Activated CD4-positive, alpha-beta T cell treated with anti-CD3 and anti-CD28 coated beads for 36 hours (primary cell): ENCODE results near the gene NFIX. TPM values are rescaled to one million over a fixed set of nuclear protein-coding genes. Genes with fewer than 3 reads are reported as not detected.

Experiments used
- ATAC-seq: fragments of 200-7000 bp; cut with Tn5 transposase; one replicate; pipeline ENCODE4 v1.10.0; 2021; ENCODE audit warnings: mild to moderate bottlenecking, moderate library complexity
- CTCF ChIA-PET: fragments of 350-600 bp; sonication (Branson Sonifier 250); formaldehyde crosslinking; loops from one replicate; lab custom pipeline; 2021; ENCODE audit warnings: antibody characterized with exemption; lab: Charles Lee
- POLR2A ChIA-PET: fragments of 350-600 bp; sonication (Branson Sonifier 250); formaldehyde crosslinking; loops from one replicate; lab custom pipeline; 2021; ENCODE audit warnings: antibody characterized with exemption, inconsistent platforms; lab: Charles Lee
- DNase-seq: peaks from one replicate; pipeline ENCODE4 v3.0.0-alpha.2; 2020
- H3K27ac Mint-ChIP-seq: one replicate; pipeline ENCODE4 v1.8.0; 2021; ENCODE audit warnings: mixed read lengths
- H3K27me3 Mint-ChIP-seq: one replicate; pipeline ENCODE4 v1.8.0; 2021; ENCODE audit warnings: mixed read lengths
- H3K36me3 Mint-ChIP-seq: one replicate; pipeline ENCODE4 v1.8.0; 2021; ENCODE audit warnings: low read depth, mixed read lengths
- H3K4me1 Mint-ChIP-seq: one replicate; pipeline ENCODE4 v1.8.0; 2021; ENCODE audit warnings: mixed read lengths
- H3K4me3 Mint-ChIP-seq: one replicate; pipeline ENCODE4 v1.8.0; 2021; ENCODE audit warnings: mild to moderate bottlenecking, moderate library complexity, mixed read lengths
- H3K9me3 Mint-ChIP-seq: one replicate; pipeline ENCODE4 v1.8.0; 2021; ENCODE audit warnings: low read depth, mixed read lengths
- intact Hi-C, 2 experiments: fragments of 100-400 bp; cut with DNase I in 1 of 2; cut with micrococcal nuclease in 1 of 2; formaldehyde crosslinking; loops; one replicate each; pipeline versions ENCODE4 v1.14.2 to v1.15.1; 2022 to 2024; cut with DNase I, micrococcal nuclease
- total RNA-seq, 2 experiments: library from RNA; stranded (reverse); gene quantifications; one replicate each; pipeline ENCODE4 v1.2.3, GENCODE V29; 2021

NFIX gene
- total RNA-seq, 2 experiments from 2014 or later, result 4.3 to 4.8 TPM

DNA sequence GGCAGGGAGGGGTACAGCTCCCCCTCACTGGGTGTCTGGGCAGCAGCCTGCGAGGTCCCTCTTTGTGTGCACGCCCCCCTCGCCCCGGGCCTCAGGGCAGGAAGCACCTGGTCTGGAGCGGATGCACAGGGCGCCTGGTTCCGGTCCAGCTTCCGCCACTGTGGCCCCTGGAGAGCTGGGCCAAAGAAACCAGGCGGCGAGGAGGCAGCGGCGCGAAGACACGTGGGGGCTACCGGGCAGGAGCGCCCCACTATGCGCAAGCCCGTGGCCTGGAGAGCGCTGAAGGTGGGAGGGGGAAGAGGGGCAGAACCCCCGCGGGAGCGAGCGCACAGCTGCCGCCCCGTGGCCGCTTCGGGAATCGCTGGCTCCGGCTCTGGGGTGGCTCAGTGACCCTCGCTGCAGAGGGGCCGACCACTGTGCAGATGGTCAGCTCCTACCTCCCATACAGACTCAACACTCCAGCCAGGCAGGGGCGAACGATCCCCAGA is 109.1 kb downstream of the NFIX start:
- ChIA-PET CTCF (interaction anchor here (0.6 to 3.7 kb wide), 20 partner anchors 9 to 158 kb away, joined by 3 to 27 read pairs (median 5); partner anchors contain the start of gene NACC1), POLR2A (no interaction called here)
- Mint-ChIP-seq H3K27ac (peak overlapping the region; percentile 90), H3K9me3 (no peaks in the 10 kb centered on the region), H3K4me1 (peaks cover 34% of the 10 kb centered on the region), H3K27me3 (no peaks in the 10 kb centered on the region), H3K36me3 (peaks cover 14% of the 10 kb centered on the region), H3K4me3 (peak overlapping the region; percentile 78)
- peak; percentile 84 for DNase-seq
- intact Hi-C loops, result loop anchor here (1.0 to 5.0 kb wide), 5 partner anchors 12 to 158 kb away; partner anchors contain the start of genes IER2 (in 2 of the 2), STX10 (in 2 of the 2) and TRMT1 (in 1 of the 2)
- peak; percentile 48 for ATAC-seq

DNA sequence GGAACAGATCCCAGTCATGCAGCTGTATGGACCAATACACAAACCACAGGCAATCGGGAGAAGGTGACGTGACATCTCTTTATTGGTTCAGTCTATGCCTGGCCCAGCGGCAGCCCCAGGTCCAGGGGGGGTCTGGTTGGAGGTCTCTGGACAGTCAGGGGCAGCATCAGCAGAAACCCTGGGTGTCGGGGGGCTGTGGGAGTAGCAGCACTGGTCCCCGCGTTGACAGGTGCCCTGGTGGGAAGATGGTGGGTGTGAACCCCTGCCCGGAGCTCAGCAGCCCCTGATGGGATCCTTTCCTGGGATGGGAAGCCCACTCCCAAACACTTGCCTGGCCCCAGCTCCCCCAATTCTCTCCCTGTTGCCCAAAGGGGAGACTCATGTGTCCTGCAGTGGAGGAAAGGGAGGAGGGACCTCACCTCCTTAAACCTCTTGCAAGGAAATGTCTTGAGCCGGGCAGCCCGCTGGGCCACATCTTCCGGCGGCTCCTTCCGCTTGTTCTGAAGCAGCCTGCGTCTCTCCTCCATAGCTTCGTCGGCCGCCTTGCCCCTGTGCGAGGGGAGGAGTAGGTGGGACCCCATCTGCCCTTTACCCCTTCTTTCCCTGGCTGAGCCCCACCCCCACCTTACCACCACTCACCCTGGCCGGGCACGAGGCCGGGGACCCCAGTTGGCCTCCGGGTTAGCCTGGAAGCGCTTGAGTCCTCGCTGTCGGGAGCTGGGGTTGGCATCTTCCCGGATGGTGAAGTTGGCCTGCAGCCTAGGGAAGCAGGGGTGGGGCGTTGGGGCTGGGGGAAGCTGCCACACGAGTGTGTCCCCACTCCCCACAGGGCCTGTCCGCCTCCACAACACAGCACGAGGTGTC is 109.8 kb downstream of the NFIX start:
- Mint-ChIP-seq H3K4me1 (peaks cover 27% of the 10 kb centered on the region), H3K36me3 (peaks cover 15% of the 10 kb centered on the region), H3K4me3 (peak overlapping the region; percentile 78), H3K9me3 (no peaks in the 10 kb centered on the region), H3K27me3 (no peaks in the 10 kb centered on the region), H3K27ac (peak overlapping the region; percentile 90)
- ChIA-PET POLR2A (no interaction called here), CTCF (interaction anchor here (0.6 to 3.7 kb wide), 20 partner anchors 10 to 158 kb away, joined by 3 to 27 read pairs (median 5); partner anchors contain the start of gene NACC1)
- peak; percentile 23 for ATAC-seq
- intact Hi-C loops, result loop anchor here (1.0 to 5.0 kb wide), 5 partner anchors 11 to 157 kb away; partner anchors contain the start of genes IER2 (in 2 of the 2), STX10 (in 2 of the 2) and TRMT1 (in 1 of the 2)
- peak; percentile 50 for DNase-seq

DNA sequence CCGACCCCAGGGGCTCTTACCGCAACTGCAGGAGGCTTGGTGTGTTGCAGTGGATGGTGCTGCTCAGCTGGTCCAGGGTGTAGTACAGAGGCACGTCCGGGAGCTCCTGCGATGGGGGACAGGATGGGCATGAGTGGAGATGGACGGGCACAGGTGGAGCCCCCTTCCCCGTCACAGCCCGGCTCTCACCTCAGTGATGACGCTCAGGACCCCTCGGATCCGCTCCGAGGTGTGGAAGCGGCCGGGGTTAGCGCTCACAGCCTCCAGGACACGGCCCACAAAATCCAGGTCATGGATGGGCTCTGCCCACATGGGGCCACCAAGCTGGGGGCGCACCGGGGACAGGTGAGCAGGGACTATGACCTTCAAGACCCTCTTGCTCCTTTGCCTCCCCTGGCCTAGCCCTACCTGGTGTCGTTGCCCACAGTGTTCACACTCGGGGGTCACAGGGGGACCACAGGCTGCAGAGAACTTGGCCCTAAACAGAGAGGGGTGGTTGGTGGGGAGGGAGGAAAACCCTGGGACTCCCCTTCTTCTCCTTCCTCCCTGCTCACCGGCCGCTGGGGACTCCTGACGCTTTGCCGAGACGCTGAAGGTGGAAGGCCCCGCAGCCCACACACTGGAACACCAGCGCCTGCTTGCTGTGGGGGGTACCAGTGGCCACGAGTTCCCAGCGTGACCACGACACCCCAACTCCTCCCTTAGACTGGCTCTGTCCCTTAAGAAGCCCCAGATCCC is 114.3 kb downstream of the NFIX start:
- Mint-ChIP-seq H3K36me3 (peaks cover 22% of the 10 kb centered on the region), H3K4me1 (peaks cover 5% of the 10 kb centered on the region), H3K27ac (no peak overlapping the region), H3K27me3 (no peaks in the 10 kb centered on the region), H3K4me3 (no peak overlapping the region), H3K9me3 (no peaks in the 10 kb centered on the region)
- intact Hi-C loops, result no loop called here
- ATAC-seq, result no peak
- CTCF ChIA-PET, result no interaction called here
- POLR2A ChIA-PET, result no interaction called here
- no peak for DNase-seq

DNA sequence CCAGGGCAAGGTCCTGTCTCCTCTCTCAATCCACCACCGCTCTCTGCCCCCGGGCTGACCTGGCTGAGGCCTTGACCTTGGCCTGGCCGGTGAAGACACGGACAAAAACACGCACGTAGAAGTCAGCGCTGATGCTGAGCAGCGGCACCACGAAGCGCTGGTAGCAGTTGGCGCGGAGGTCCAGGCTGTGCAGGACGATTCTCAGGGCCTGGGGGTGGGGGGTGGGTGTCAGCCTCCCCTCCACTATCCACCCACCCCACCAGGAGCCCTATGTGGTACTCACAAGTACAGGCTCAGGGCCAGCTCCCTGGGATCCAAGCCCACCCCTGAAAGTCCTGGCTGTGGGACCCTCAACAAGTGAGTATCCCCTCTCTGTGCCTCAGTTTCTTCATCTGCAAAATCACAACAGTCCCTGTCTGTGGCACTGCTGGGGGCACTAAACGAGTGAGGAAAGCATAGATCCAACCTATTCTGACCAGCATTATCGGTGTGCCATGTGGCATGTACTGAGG is 114.9 kb downstream of the NFIX start:
- ChIA-PET CTCF (no interaction called here), POLR2A (no interaction called here)
- peaks cover 6% of the 10 kb centered on the region for H3K4me1 Mint-ChIP-seq
- no peaks in the 10 kb centered on the region for H3K27me3 Mint-ChIP-seq
- H3K9me3 Mint-ChIP-seq, result no peaks in the 10 kb centered on the region
- intact Hi-C loops, result no loop called here
- no peak for DNase-seq
- no peak overlapping the region for H3K27ac Mint-ChIP-seq
- peaks cover 26% of the 10 kb centered on the region for H3K36me3 Mint-ChIP-seq
- no peak for ATAC-seq
- H3K4me3 Mint-ChIP-seq, result no peak overlapping the region

DNA sequence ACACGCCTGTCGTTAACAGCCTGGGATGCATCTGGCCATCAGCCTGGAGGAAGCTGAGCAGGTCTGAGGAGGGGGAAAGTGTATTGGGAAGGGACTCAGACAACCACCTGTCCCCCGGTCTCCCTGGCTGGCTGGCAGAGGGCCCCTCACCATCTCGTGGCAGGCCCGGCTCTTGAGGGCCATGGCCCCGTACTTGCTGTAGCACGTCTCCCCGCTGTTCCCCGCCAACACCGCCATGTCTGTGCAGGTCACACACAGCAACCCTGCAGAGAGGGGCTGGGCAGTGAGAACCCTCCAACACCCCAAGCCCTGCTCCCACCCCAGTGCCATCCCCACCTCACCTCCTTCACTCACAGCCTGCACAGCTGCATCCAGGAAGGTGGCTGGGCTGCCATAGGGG is 117.3 kb downstream of the NFIX start:
- H3K27ac Mint-ChIP-seq, result no peak overlapping the region
- no peaks in the 10 kb centered on the region for H3K27me3 Mint-ChIP-seq
- H3K4me1 Mint-ChIP-seq, result peaks cover 12% of the 10 kb centered on the region
- DNase-seq, result no peak
- intact Hi-C loops, result no loop called here
- H3K36me3 Mint-ChIP-seq, result peaks cover 26% of the 10 kb centered on the region
- no peak overlapping the region for H3K4me3 Mint-ChIP-seq
- CTCF ChIA-PET, result interaction anchor here (2.6 kb wide), 1 partner anchor 147 kb away, joined by 8 read pairs; no protein-coding TSS in a partner anchor
- no peaks in the 10 kb centered on the region for H3K9me3 Mint-ChIP-seq
- no peak for ATAC-seq
- POLR2A ChIA-PET, result no interaction called here

DNA sequence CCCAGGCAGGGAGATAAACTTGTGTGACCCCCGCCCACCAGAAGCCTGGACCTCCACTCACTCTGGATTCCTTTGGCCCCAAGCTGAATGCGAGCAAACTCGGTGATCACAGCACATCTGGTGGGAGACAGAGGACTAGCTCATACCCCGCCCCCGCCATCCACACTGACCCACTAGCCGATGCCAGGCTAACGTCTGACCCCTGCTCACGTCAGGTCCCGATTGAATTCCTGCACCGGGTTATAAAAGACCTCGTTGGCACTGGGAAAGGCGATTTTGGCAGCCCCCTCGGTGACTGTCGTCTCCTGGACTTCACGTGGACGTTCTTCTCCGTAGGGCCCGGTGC is 120.6 kb downstream of the NFIX start:
- Mint-ChIP-seq H3K27me3 (no peaks in the 10 kb centered on the region), H3K36me3 (peaks cover 22% of the 10 kb centered on the region), H3K27ac (peak overlapping the region; percentile 95), H3K4me1 (peaks cover 30% of the 10 kb centered on the region), H3K9me3 (no peaks in the 10 kb centered on the region), H3K4me3 (peak overlapping the region; percentile 87)
- ATAC-seq, result no peak
- no peak for DNase-seq
- ChIA-PET CTCF (interaction anchor here (0.9 to 3.0 kb wide), 2 partner anchors 11 to 151 kb away, joined by 3 to 18 read pairs; no protein-coding TSS in a partner anchor), POLR2A (no interaction called here)
- intact Hi-C loops, result loop anchor here (1.0 to 5.0 kb wide), 6 partner anchors 12 to 504 kb away; partner anchors contain the start of genes JUNB (in 1 of the 2), ZNF490 (in 1 of the 2) and ZNF791 (in 1 of the 2)

DNA sequence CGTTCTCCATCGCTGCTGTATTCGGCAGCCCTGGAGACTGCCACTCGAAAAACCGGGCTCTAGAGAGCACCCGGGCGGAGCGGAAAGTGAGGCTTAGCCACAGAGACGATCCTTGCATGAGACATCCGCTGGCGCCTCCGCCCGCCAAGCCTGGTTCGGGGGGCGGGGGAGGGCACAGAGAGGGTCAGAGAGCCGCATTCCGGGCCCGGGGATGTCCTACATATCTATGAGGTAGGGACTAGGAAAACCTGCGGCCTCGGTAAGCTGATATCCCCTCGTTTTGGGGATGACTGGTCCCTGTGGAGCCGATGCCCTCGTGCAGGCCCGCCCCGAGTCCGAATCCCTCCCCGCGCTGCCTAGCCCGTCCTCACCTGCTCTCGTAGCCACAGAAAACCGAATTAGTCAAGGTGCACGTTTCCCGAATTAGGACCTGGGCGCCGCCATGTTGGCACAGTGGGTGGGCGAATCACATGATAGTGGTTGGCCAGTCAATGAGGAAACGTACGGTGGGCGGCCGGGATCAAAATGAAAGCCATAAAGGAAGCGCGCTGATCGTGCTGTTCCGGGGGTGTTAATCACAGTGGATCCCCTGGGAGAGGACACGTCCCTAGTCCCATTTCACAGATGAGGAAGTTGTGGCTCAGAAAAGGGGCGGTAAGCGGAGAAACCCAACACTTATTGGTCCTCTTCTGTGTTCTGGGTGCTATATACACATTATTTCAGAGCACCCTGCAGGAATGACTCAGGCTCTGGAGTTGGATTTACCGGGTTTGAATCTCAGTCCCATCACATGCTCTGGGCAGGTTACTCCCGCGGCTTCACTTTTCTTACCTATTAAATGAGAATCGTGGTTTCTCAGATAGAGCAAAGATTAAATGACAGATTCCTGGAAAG is 121.3 kb downstream of the NFIX start, which contains the start of gene TRMT1:
Gene TRMT1, minus strand, starts transcription at position 459 of the 894 bp plus-strand sequence. Its CDS starts 341 bp downstream, at position 118.
- Mint-ChIP-seq H3K27me3 (no peaks in the 10 kb centered on the region), H3K27ac (peak within 1 kb of the TSS; percentile 95), H3K4me3 (peak within 1 kb of the TSS; percentile 87), H3K36me3 (peaks cover 23% of the 10 kb centered on the region), H3K4me1 (peaks cover 36% of the 10 kb centered on the region), H3K9me3 (no peaks in the 10 kb centered on the region)
- POLR2A ChIA-PET, result no interaction called here
- DNase-seq (peak; percentile 96), ATAC-seq (peak; percentile 55)
- intact Hi-C loops, result loop anchor here (1.0 to 5.0 kb wide), 7 partner anchors 12 to 504 kb away; partner anchors contain the start of genes IER2 (in 1 of the 2), JUNB (in 1 of the 2), STX10 (in 1 of the 2) and ZNF490 (in 1 of the 2)
- CTCF ChIA-PET, result interaction anchor here (0.9 to 3.0 kb wide), 2 partner anchors 12 to 151 kb away, joined by 3 to 18 read pairs; no protein-coding TSS in a partner anchor

DNA sequence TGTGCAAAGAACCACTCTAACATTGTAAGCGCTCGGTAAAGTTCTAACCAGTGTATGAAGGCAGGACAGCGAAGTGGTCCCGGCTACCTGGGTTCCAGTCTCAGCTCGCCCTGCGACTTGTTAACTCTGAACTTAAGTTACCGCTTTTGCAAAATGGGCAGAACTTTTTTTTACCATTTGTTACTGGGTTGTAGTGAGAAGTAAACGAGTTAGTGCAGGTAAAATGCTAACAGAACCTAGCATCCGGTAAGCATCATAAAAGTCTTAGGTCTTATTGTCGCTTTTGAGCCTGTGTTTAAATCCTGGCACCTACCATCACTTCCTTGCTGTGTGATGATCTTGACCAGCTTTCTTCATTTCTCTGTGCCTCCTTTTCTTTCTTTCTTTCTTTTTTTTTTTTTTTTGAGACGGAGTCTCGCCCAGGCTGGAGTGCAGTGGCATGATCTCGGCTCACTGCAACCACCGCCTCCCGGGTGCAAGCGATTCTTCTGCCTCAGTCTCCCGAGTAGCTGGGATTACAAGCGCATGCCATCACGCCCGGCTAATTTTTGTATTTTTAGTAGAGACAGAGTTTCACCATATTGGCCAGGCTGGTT is 122.0 kb downstream of the NFIX start:
- intact Hi-C loops, result loop anchor here (1.0 to 5.0 kb wide), 5 partner anchors 16 to 505 kb away; partner anchors contain the start of genes IER2 (in 1 of the 2), JUNB (in 1 of the 2), STX10 (in 1 of the 2) and ZNF490 (in 1 of the 2)
- Mint-ChIP-seq H3K4me1 (peaks cover 43% of the 10 kb centered on the region), H3K4me3 (peak overlapping the region; percentile 87), H3K36me3 (peaks cover 21% of the 10 kb centered on the region), H3K9me3 (no peaks in the 10 kb centered on the region), H3K27ac (peak overlapping the region; percentile 95), H3K27me3 (no peaks in the 10 kb centered on the region)
- ChIA-PET CTCF (interaction anchor here (0.9 to 2.6 kb wide), 6 partner anchors 13 to 152 kb away, joined by 4 to 10 read pairs (median 6); no protein-coding TSS in a partner anchor), POLR2A (interaction anchor here (1.0 to 1.9 kb wide), 2 partner anchors 33 to 35 kb away, joined by 3 to 18 read pairs; partner anchors contain the start of genes IER2 and STX10)
- no peak for DNase-seq
- ATAC-seq, result peak; percentile 6

DNA sequence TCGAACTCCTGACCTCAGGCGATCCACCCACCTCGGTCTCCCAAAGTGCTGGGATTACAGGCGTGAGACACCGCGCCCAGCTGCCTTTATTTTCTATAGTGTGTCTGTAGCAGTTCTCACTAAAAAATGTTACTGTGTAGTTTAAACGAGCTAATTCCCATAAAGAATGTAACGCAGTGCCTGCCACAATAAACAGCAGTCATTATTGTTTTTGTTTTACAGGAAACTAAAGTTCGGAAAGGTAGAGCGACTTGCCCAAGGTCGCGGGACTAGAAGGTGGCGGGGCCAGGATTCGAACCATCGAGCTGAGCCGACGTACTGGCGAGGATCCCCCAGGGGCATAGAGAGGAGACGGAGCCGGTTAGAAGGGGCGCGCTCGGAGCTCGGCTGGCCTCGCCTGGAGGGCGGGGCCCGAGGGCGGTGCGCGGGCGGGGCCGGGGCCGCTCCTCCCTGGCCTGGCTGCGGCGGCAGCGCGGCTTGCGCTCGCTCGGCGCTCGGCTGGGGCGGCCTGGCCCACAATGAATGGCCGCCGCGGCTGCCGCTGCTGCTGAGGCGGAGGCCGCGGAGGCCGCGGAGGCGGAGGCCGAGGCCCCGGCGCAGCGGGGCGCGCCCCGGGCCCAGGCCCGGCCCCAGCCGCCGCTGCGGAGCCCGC is 122.6 kb downstream of the NFIX start, which contains the start of gene NACC1:
Gene NACC1, plus strand, starts transcription at position 493 of the 652 bp plus-strand sequence. CDS start 16,944 bp downstream, outside the sequence.
- DNase-seq, result peak; percentile 95
- peaks cover 49% of the 10 kb centered on the region for H3K4me1 Mint-ChIP-seq
- peaks cover 20% of the 10 kb centered on the region for H3K36me3 Mint-ChIP-seq

More for the DNA sequence above, 122.6 kb downstream of the NFIX start, which contains the start of gene NACC1:
- CTCF ChIA-PET, result interaction anchor here (0.6 to 2.6 kb wide), 10 partner anchors 9 to 239 kb away, joined by 3 to 10 read pairs (median 5); partner anchors contain the start of genes IER2 and STX10
- Mint-ChIP-seq H3K4me3 (peak within 1 kb of the TSS; percentile 87), H3K9me3 (no peaks in the 10 kb centered on the region), H3K27ac (peak within 1 kb of the TSS; percentile 95), H3K27me3 (no peaks in the 10 kb centered on the region)
- intact Hi-C loops, result loop anchor here (1.0 to 5.0 kb wide), 10 partner anchors 14 to 506 kb away; partner anchors contain the start of genes DHPS (in 1 of the 2), IER2 (in 1 of the 2), JUNB (in 1 of the 2) and STX10 (in 1 of the 2)
- POLR2A ChIA-PET, result interaction anchor here (1.0 to 1.9 kb wide), 3 partner anchors 32 to 37 kb away, joined by 3 to 18 read pairs (median 4); partner anchors contain the start of genes IER2 and STX10
- ATAC-seq, result peak; percentile 85
